Loucy (cell line): ENCODE measurements around the gene UBTF.

Source experiments
- CTCF ChIP-seq: fragments of 200-600 bp; sonication (generic); conservative IDR thresholded peaks from 2 replicates; pipeline ENCODE4 v1.5.1; 2014; ENCODE audit warnings: mild to moderate bottlenecking, antibody characterized with exemption, low read length
- EZH2phosphoT487 ChIP-seq: fragments of 200-600 bp; IDR thresholded peaks from 2 replicates; pipeline ENCODE4 v1.6.1; 2018; ENCODE audit warnings: antibody characterized with exemption, mild to moderate bottlenecking, moderate library complexity, borderline replicate concordance

GRCh38 chr17:44219616-44220212, at the start of gene UBTF:
- TF ChIP-seq CTCF (no peak), EZH2phosphoT487 (no peak)
